K562 (cell line): ENCODE results near the gene SUPT5H. TPM values are rescaled to one million over a fixed set of nuclear protein-coding genes. Genes with fewer than 3 reads are reported as not detected.
A peak's percentile ranks its signal among the peaks of the same experiment; 100 is the strongest.

Experiments
- ARID2 ChIP-seq: fragments of 450-650 bp; IDR thresholded peaks from 2 replicates; pipeline ENCODE4 v1.6.1; 2017; ENCODE audit warnings: antibody characterized with exemption, mild to moderate bottlenecking
- BACH1 ChIP-seq: fragments of 200-800 bp; sonication (Bioruptor generic); IDR thresholded peaks from 2 replicates; pipeline ENCODE4 v1.6.1; 2016; ENCODE audit warnings: missing genetic modification characterization, missing compliant biosample characterization
- BRD9 ChIP-seq: fragments of 450-650 bp; IDR thresholded peaks from 2 replicates; pipeline ENCODE4 v1.6.1; 2018; ENCODE audit warnings: low read depth; ENCODE audit not compliant: partially characterized antibody
- FOS ChIP-seq: IDR thresholded peaks from 3 replicates; pipeline ENCODE4 v1.6.1; 2011; ENCODE audit not compliant: insufficient read length; ENCODE audit errors: extremely low read depth
- FOXJ2 ChIP-seq: fragments of 200-800 bp; sonication (Bioruptor generic); IDR thresholded peaks from 2 replicates; pipeline ENCODE4 v1.6.1; 2016; ENCODE audit warnings: missing genetic modification characterization, missing compliant biosample characterization
- GABPA ChIP-seq: fragments of 200-800 bp; sonication (Bioruptor generic); conservative IDR thresholded peaks from 2 replicates; pipeline ENCODE4 v1.6.1; 2016; ENCODE audit warnings: low read depth, missing genetic modification characterization, missing compliant biosample characterization
- KAT8 ChIP-seq: fragments of 450-650 bp; IDR thresholded peaks from 2 replicates; pipeline ENCODE4 v1.6.1; 2016; ENCODE audit warnings: low read depth, mild to moderate bottlenecking
- POLR2AphosphoS2 ChIP-seq: IDR thresholded peaks from 2 replicates; pipeline ENCODE4 v1.6.1; 2012; ENCODE audit warnings: low read length, improper control_type of control experiment
- POLR3G ChIP-seq: IDR thresholded peaks from 2 replicates; pipeline ENCODE4 v1.6.1; 2011; ENCODE audit not compliant: insufficient read length, insufficient replicate concordance; ENCODE audit errors: extremely low read depth
- RCOR1 ChIP-seq, 2 experiments: IDR thresholded peaks; 2 replicates each; pipeline ENCODE4 v1.6.1; 2012; ENCODE audit warnings: low read depth in 2 of 2, low read length in 2 of 2, borderline replicate concordance in 1 of 2, improper control_type of control experiment in 1 of 2
- TARDBP ChIP-seq: fragments of 450-650 bp; IDR thresholded peaks from 2 replicates; pipeline ENCODE4 v1.6.1; 2016
- XRCC3 ChIP-seq: fragments of 450-650 bp; IDR thresholded peaks from 2 replicates; pipeline ENCODE4 v1.6.1; 2017; ENCODE audit warnings: mild to moderate bottlenecking, moderate library complexity
- ZNF165 ChIP-seq: fragments of 250-450 bp; sonication (Bioruptor Pico); IDR thresholded peaks from 2 replicates; pipeline ENCODE4 v1.4.0; 2020; ENCODE audit warnings: borderline replicate concordance
- ZNF175 ChIP-seq: fragments of 200-800 bp; sonication (Bioruptor generic); IDR thresholded peaks from 2 replicates; pipeline ENCODE4 v1.6.1; 2016; ENCODE audit warnings: low read depth, mild to moderate bottlenecking, missing genetic modification characterization, missing compliant biosample characterization
- ZNF431 ChIP-seq: sonication (generic); formaldehyde crosslinking; IDR thresholded peaks from 2 replicates; pipeline ENCODE4 v1.8.0; 2022; ENCODE audit warnings: mild to moderate bottlenecking, missing genetic modification reagents
- polyA plus RNA-seq, 8 experiments: library from polyadenylated mRNA; depleted of rRNA in 4 of 8; stranded (reverse) in 5 of 8; unstranded in 3 of 8; fragments of >200 nt; fragmentation: Nextera tagmentation in 2 of 8; fragmentation: Illumina TruSeq in 1 of 8; extraction: Ambion mirVana in 2 of 8; extraction: Trizol in 1 of 8; gene quantifications; 2 replicates each; pipeline versions ENCODE4 v1.2.1 to v1.2.3, GENCODE V29; 2011 to 2014; ENCODE audit warnings: inconsistent platforms in 1 of 8, missing spikeins in 1 of 8
- total RNA-seq, 7 experiments: library from RNA; depleted of rRNA in 6 of 7; stranded (reverse); fragments of >200 nt in 6 of 7; fragmentation: Illumina TruSeq in 2 of 7; extraction: Trizol in 2 of 7; gene quantifications; 2 replicates each; pipeline versions ENCODE4 v1.2.1 to v1.2.3, GENCODE V29; 2011 to 2021; ENCODE audit warnings: low replicate concordance in 1 of 7
- TF ChIP-seq, protein P1 (sequence below): fragments of 150-350 bp; conservative IDR thresholded peaks from 2 replicates; pipeline ENCODE4 v1.6.1; 2014; ENCODE audit warnings: low read length
- TF ChIP-seq, protein P2 (sequence below): sonication (generic); formaldehyde crosslinking; IDR thresholded peaks from 2 replicates; pipeline ENCODE4 v1.8.0; 2022; ENCODE audit warnings: mild to moderate bottlenecking, missing genetic modification reagents
- TF ChIP-seq, protein P3 (sequence below): fragments of 200-800 bp; sonication (Bioruptor generic); IDR thresholded peaks from 2 replicates; pipeline ENCODE4 v1.6.1; 2017; ENCODE audit warnings: missing genetic modification characterization, missing compliant biosample characterization
- TF ChIP-seq, protein P4 (sequence below), 2 experiments: fragments of 200-800 bp in 1 of 2; sonication (Bioruptor generic) in 1 of 2; sonication (generic) in 1 of 2; formaldehyde crosslinking in 1 of 2; IDR thresholded peaks in 1 of 2; conservative IDR thresholded peaks in 1 of 2; 2 replicates each; pipeline versions ENCODE4 v1.5.0 to v1.6.1; 2016 to 2020; ENCODE audit warnings: missing compliant biosample characterization in 1 of 2, missing genetic modification characterization in 1 of 2, missing genetic modification reagents in 1 of 2
- TF ChIP-seq, protein P5 (sequence below): fragments of 450-650 bp; IDR thresholded peaks from 2 replicates; pipeline ENCODE4 v1.6.1; 2016; ENCODE audit warnings: low read depth, mild to moderate bottlenecking, moderate library complexity

Gene SUPT5H
- total and polyA plus RNA-seq, 9 of the 15 experiments (the other 6 are each of a cell fraction or from before 2014, with no cell fraction given), result 13.3 to 85.9 (median 35.9) TPM

DNA sequence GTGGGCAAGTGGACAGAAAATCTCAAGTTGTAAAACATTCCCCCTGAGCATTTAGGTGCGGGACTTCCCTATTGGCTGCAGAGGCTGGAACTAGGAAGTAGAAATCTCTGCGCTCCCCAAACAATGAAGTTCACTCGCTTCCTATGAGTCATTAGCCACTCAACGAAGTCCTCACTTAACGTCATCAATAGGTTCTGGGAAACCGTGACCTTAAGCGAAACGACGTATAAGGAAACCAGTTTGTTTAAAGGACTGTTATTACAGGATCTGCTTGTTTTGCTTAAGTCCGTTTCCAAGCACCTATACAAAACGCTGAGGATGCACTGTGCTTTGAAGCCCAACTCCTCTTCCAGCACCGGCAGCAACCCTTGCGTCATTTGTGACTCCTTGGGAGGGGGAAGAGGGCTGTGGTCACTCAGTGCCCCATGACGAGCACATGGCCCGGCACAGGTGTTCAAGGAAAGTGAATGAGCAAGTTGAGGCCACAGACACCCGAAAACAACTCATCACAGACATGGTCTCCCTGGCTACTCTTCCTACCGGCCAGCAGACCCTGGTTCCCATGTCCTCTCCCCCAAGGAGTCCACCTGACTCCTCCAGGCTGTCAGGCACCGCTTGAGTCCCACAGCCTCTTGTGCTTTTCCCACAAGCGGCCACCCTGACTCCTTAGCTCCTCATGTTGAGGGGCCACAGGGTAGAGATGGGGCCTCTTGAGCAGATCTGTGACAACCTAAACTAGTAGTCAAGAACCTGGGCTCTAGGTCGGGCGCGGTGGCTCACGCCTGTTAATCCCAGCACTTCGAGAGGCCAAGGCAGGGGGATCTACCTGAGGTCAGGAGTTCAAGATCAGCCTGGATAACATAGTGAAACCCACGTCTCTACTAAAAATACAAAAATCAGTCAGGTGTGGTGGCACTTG lies 14.4 kb upstream of the SUPT5H start (continued):
- TF ChIP-seq RCOR1 (IDR thresholded peaks at IDR 0.05; ENCODE audit: borderline replicate concordance in 1 of 2, low read depth in 2 of 2, low read length in 2 of 2), result peak; percentile 3 to 89
- TF ChIP-seq ZNF165 (CRISPR knock-in tag), result no peak
- 0 out of 2 replicates have a peak, but pooled peaks have one; percentile 25 for TF ChIP-seq FOXJ2 (tag)
- TF ChIP-seq, protein P1, sequence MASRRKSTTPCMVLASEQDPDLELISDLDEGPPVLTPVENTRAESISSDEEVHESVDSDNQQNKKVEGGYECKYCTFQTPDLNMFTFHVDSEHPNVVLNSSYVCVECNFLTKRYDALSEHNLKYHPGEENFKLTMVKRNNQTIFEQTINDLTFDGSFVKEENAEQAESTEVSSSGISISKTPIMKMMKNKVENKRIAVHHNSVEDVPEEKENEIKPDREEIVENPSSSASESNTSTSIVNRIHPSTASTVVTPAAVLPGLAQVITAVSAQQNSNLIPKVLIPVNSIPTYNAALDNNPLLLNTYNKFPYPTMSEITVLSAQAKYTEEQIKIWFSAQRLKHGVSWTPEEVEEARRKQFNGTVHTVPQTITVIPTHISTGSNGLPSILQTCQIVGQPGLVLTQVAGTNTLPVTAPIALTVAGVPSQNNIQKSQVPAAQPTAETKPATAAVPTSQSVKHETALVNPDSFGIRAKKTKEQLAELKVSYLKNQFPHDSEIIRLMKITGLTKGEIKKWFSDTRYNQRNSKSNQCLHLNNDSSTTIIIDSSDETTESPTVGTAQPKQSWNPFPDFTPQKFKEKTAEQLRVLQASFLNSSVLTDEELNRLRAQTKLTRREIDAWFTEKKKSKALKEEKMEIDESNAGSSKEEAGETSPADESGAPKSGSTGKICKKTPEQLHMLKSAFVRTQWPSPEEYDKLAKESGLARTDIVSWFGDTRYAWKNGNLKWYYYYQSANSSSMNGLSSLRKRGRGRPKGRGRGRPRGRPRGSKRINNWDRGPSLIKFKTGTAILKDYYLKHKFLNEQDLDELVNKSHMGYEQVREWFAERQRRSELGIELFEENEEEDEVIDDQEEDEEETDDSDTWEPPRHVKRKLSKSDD, result no peak
- peak; percentile 3 for TF ChIP-seq FOS
- TF ChIP-seq, protein P2, sequence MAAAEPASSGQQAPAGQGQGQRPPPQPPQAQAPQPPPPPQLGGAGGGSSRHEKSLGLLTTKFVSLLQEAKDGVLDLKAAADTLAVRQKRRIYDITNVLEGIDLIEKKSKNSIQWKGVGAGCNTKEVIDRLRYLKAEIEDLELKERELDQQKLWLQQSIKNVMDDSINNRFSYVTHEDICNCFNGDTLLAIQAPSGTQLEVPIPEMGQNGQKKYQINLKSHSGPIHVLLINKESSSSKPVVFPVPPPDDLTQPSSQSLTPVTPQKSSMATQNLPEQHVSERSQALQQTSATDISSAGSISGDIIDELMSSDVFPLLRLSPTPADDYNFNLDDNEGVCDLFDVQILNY (CRISPR knock-in tag), result peak; percentile 84; the same call in 1 of the 2 replicates
- TF ChIP-seq ARID2, result no peak
- peak; percentile 21 for TF ChIP-seq BRD9
- TF ChIP-seq GABPA (tag), result peak; percentile 62
- TF ChIP-seq ZNF175 (CRISPR knock-in tag), result peak; percentile 54; the same call in 1 of the 2 replicates
- TF ChIP-seq TARDBP, result peak; percentile 69
- TF ChIP-seq, protein P3, sequence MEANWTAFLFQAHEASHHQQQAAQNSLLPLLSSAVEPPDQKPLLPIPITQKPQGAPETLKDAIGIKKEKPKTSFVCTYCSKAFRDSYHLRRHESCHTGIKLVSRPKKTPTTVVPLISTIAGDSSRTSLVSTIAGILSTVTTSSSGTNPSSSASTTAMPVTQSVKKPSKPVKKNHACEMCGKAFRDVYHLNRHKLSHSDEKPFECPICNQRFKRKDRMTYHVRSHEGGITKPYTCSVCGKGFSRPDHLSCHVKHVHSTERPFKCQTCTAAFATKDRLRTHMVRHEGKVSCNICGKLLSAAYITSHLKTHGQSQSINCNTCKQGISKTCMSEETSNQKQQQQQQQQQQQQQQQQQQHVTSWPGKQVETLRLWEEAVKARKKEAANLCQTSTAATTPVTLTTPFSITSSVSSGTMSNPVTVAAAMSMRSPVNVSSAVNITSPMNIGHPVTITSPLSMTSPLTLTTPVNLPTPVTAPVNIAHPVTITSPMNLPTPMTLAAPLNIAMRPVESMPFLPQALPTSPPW (CRISPR knock-in tag), result peak; percentile 46
- no peak for TF ChIP-seq ZNF431 (CRISPR knock-in tag)
- no peak for TF ChIP-seq KAT8
- TF ChIP-seq, protein P4, sequence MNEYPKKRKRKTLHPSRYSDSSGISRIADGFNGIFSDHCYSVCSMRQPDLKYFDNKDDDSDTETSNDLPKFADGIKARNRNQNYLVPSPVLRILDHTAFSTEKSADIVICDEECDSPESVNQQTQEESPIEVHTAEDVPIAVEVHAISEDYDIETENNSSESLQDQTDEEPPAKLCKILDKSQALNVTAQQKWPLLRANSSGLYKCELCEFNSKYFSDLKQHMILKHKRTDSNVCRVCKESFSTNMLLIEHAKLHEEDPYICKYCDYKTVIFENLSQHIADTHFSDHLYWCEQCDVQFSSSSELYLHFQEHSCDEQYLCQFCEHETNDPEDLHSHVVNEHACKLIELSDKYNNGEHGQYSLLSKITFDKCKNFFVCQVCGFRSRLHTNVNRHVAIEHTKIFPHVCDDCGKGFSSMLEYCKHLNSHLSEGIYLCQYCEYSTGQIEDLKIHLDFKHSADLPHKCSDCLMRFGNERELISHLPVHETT (CRISPR knock-in tag; conservative IDR thresholded peaks at IDR 0.05 in 1 of 2, IDR thresholded peaks at IDR 0.05 in 1 of 2), result peak in 1 of 2 experiments; percentile 66; a peak in 2 of 4 replicates
- no peak for TF ChIP-seq POLR3G
- TF ChIP-seq POLR2AphosphoS2, result peak; percentile 85; the same call in 1 of the 2 replicates
- no peak for TF ChIP-seq XRCC3
- peak; percentile 79; the same call in 1 of the 2 replicates for TF ChIP-seq BACH1 (tag)
- TF ChIP-seq, protein P5, sequence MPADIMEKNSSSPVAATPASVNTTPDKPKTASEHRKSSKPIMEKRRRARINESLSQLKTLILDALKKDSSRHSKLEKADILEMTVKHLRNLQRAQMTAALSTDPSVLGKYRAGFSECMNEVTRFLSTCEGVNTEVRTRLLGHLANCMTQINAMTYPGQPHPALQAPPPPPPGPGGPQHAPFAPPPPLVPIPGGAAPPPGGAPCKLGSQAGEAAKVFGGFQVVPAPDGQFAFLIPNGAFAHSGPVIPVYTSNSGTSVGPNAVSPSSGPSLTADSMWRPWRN, result 0 out of 2 replicates have a peak, but pooled peaks have one; percentile 10
